HEK293 (cell line): ENCODE measurements around the gene YWHAQ.

Experiments used
- CTCF ChIA-PET: fragments of 350-600 bp; formaldehyde crosslinking; extraction: SDS; loops from one replicate; lab custom pipeline; 2021; ENCODE audit warnings: antibody characterized with exemption; lab: Yijun Ruan, JAX
- POLR2A ChIA-PET: fragments of 300-600 bp; formaldehyde crosslinking; extraction: SDS; loops from one replicate; lab custom pipeline; 2020; ENCODE audit warnings: antibody characterized with exemption, inconsistent platforms; lab: Yijun Ruan, JAX
- H3K27ac ChIP-seq: fragments of 200-500 bp; sonication (Bioruptor generic); 2 replicates; pipeline ENCODE4 v1.5.1; 2014; ENCODE audit warnings: low read depth, low read length, control low read depth, inconsistent platforms; ENCODE audit errors: extremely low read depth
- H3K36me3 ChIP-seq, 2 experiments: fragments of 200-500 bp in 1 of 2; sonication (Bioruptor generic) in 1 of 2; 1 replicate in 1 of 2; 2 replicates in 1 of 2; pipeline ENCODE4 v1.5.1; 2014 to 2017; ENCODE audit warnings: inconsistent platforms in 2 of 2, low read length in 2 of 2; ENCODE audit not compliant: control insufficient read depth in 2 of 2, insufficient read depth in 1 of 2
- H3K4me1 ChIP-seq: fragments of 200-500 bp; sonication (Bioruptor generic); 2 replicates; pipeline ENCODE4 v1.5.1; 2014; ENCODE audit warnings: mild to moderate bottlenecking, low read length, inconsistent platforms; ENCODE audit not compliant: control insufficient read depth, insufficient read depth
- H3K4me3 ChIP-seq: 2 replicates; pipeline ENCODE4 v1.5.1; 2011; ENCODE audit warnings: low read depth, mild to moderate bottlenecking, control low read depth, low read length, moderate library complexity
- H3K9me3 ChIP-seq: fragments of 200-500 bp; sonication (Bioruptor generic); 2 replicates; pipeline ENCODE4 v1.5.1; 2014; ENCODE audit warnings: low read depth, low read length, inconsistent platforms; ENCODE audit not compliant: control insufficient read depth, insufficient read depth
- GFI1B ChIP-seq: fragments of 450-650 bp; formaldehyde crosslinking; IDR thresholded peaks from 2 replicates; pipeline ENCODE4 v1.5.1; 2016; ENCODE audit warnings: missing biosample characterization, missing genetic modification characterization
- GLIS1 ChIP-seq: fragments of 450-650 bp; formaldehyde crosslinking; IDR thresholded peaks from 2 replicates; pipeline ENCODE4 v1.5.1; 2016; ENCODE audit warnings: missing biosample characterization, missing genetic modification characterization
- IKZF3 ChIP-seq: fragments of 450-650 bp; IDR thresholded peaks from 2 replicates; pipeline ENCODE4 v1.5.0; 2018; ENCODE audit warnings: missing biosample characterization, mild to moderate bottlenecking, missing genetic modification characterization, moderate library complexity
- OVOL3 ChIP-seq: fragments of 450-650 bp; formaldehyde crosslinking; IDR thresholded peaks from 2 replicates; pipeline ENCODE4 v1.5.1; 2016; ENCODE audit warnings: missing biosample characterization, missing genetic modification characterization
- PRDM1 ChIP-seq: fragments of 450-650 bp; formaldehyde crosslinking; IDR thresholded peaks from 2 replicates; pipeline ENCODE4; 2016; ENCODE audit warnings: missing biosample characterization, missing genetic modification characterization
- SP3 ChIP-seq: fragments of 450-650 bp; formaldehyde crosslinking; IDR thresholded peaks from 2 replicates; pipeline ENCODE4 v1.5.1; 2016; ENCODE audit warnings: missing biosample characterization, missing genetic modification characterization
- ZBTB8A ChIP-seq: fragments of 450-650 bp; formaldehyde crosslinking; IDR thresholded peaks from 2 replicates; pipeline ENCODE4 v1.5.1; 2016; ENCODE audit warnings: missing biosample characterization, missing genetic modification characterization
- ZFP3 ChIP-seq: fragments of 450-650 bp; formaldehyde crosslinking; IDR thresholded peaks from 2 replicates; pipeline ENCODE4 v1.5.1; 2016; ENCODE audit warnings: low read depth, missing biosample characterization, missing genetic modification characterization
- ZIC2 ChIP-seq: fragments of 450-650 bp; formaldehyde crosslinking; IDR thresholded peaks from 2 replicates; pipeline ENCODE4 v1.5.1; 2016; ENCODE audit warnings: missing biosample characterization, missing genetic modification characterization
- ZNF223 ChIP-seq: fragments of 450-650 bp; formaldehyde crosslinking; IDR thresholded peaks from 2 replicates; pipeline ENCODE4 v1.5.1; 2016; ENCODE audit warnings: missing biosample characterization, missing genetic modification characterization
- ZNF24 ChIP-seq: fragments of 450-650 bp; formaldehyde crosslinking; IDR thresholded peaks from 2 replicates; pipeline ENCODE4 v1.5.1; 2016; ENCODE audit warnings: missing biosample characterization, missing genetic modification characterization
- ZNF274 ChIP-seq, 2 experiments: fragments of 200-500 bp in 1 of 2; fragments of 450-650 bp in 1 of 2; sonication (Bioruptor generic) in 1 of 2; formaldehyde crosslinking in 1 of 2; IDR thresholded peaks; 2 replicates each; pipeline versions ENCODE4 v1.5.1 to v1.6.1; 2014 to 2016; ENCODE audit warnings: borderline replicate concordance in 1 of 2, inconsistent platforms in 1 of 2, low read length in 1 of 2, missing biosample characterization in 1 of 2, missing genetic modification characterization in 1 of 2
- ZNF292 ChIP-seq: fragments of 450-650 bp; formaldehyde crosslinking; IDR thresholded peaks from 2 replicates; pipeline ENCODE4 v1.5.1; 2016; ENCODE audit warnings: low read depth, missing biosample characterization, missing genetic modification characterization, borderline replicate concordance
- ZNF302 ChIP-seq: fragments of 450-650 bp; formaldehyde crosslinking; IDR thresholded peaks from 2 replicates; pipeline ENCODE4 v1.5.1; 2016; ENCODE audit warnings: missing biosample characterization, missing genetic modification characterization, low read depth
- ZNF311 ChIP-seq: fragments of 450-650 bp; formaldehyde crosslinking; IDR thresholded peaks from 2 replicates; pipeline ENCODE4 v1.5.1; 2017; ENCODE audit warnings: missing biosample characterization, missing genetic modification characterization, borderline replicate concordance
- ZNF366 ChIP-seq: fragments of 450-650 bp; formaldehyde crosslinking; conservative IDR thresholded peaks from 2 replicates; pipeline ENCODE4 v1.5.1; 2016; ENCODE audit warnings: missing biosample characterization, missing genetic modification characterization
- ZNF48 ChIP-seq: fragments of 450-650 bp; formaldehyde crosslinking; IDR thresholded peaks from 2 replicates; pipeline ENCODE4 v1.5.1; 2016; ENCODE audit warnings: missing biosample characterization, missing genetic modification characterization
- ZNF521 ChIP-seq: fragments of 450-650 bp; formaldehyde crosslinking; IDR thresholded peaks from 2 replicates; pipeline ENCODE4 v1.5.1; 2017; ENCODE audit warnings: missing biosample characterization, mild to moderate bottlenecking, missing genetic modification characterization
- ZNF560 ChIP-seq: fragments of 450-650 bp; formaldehyde crosslinking; IDR thresholded peaks from 2 replicates; pipeline ENCODE4 v1.5.1; 2017; ENCODE audit warnings: missing biosample characterization, missing genetic modification characterization, borderline replicate concordance
- ZNF623 ChIP-seq: fragments of 450-650 bp; formaldehyde crosslinking; IDR thresholded peaks from 2 replicates; pipeline ENCODE4 v1.5.1; 2016; ENCODE audit warnings: missing biosample characterization, missing genetic modification characterization
- ZNF624 ChIP-seq: fragments of 450-650 bp; formaldehyde crosslinking; IDR thresholded peaks from 2 replicates; pipeline ENCODE4 v1.5.1; 2017; ENCODE audit warnings: missing biosample characterization, missing genetic modification characterization
- ZNF768 ChIP-seq: fragments of 450-650 bp; formaldehyde crosslinking; IDR thresholded peaks from 2 replicates; pipeline ENCODE4 v1.5.1; 2018; ENCODE audit warnings: missing biosample characterization, mild to moderate bottlenecking, missing genetic modification characterization
- ZNF776 ChIP-seq: fragments of 450-650 bp; formaldehyde crosslinking; IDR thresholded peaks from 2 replicates; pipeline ENCODE4 v1.5.0; 2017; ENCODE audit warnings: missing biosample characterization, missing genetic modification characterization, borderline replicate concordance
- ZSCAN16 ChIP-seq: fragments of 450-650 bp; formaldehyde crosslinking; IDR thresholded peaks from 2 replicates; pipeline ENCODE4 v1.5.1; 2016; ENCODE audit warnings: missing biosample characterization, missing genetic modification characterization
- ZSCAN23 ChIP-seq: fragments of 450-650 bp; formaldehyde crosslinking; IDR thresholded peaks from 2 replicates; pipeline ENCODE4 v1.5.1; 2016; ENCODE audit warnings: missing biosample characterization, missing genetic modification characterization
- TF ChIP-seq, protein P1 (sequence below): fragments of 450-650 bp; formaldehyde crosslinking; IDR thresholded peaks from 2 replicates; pipeline ENCODE4 v1.5.1; 2017; ENCODE audit warnings: missing biosample characterization, mild to moderate bottlenecking, missing genetic modification characterization, moderate library complexity
- TF ChIP-seq, protein P2 (sequence below): fragments of 450-650 bp; formaldehyde crosslinking; IDR thresholded peaks from 2 replicates; pipeline ENCODE4 v1.5.1; 2016; ENCODE audit warnings: missing biosample characterization, missing genetic modification characterization

Gene YWHAQ

DNA sequence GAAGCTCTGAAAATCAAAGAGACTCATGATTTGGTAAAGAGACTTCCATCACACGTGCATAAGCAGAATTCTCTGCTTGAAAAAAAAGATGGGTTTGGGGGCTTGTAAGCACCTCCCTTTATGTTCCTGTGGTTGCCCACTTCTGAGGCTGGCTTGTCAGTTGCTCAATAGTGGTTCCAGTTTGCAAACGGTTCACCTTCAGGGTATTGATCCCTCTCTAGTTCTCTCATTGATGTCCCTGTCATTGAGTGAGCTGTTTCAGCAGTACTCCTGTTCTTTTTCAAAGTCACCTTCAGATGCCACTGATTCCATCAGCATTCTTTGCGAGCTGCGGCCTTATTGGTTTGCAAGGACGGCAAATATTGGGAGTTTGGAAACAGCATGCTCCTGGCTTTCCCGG is 17.1 kb upstream of the YWHAQ start:
- CTCF ChIA-PET = no interaction called here

DNA sequence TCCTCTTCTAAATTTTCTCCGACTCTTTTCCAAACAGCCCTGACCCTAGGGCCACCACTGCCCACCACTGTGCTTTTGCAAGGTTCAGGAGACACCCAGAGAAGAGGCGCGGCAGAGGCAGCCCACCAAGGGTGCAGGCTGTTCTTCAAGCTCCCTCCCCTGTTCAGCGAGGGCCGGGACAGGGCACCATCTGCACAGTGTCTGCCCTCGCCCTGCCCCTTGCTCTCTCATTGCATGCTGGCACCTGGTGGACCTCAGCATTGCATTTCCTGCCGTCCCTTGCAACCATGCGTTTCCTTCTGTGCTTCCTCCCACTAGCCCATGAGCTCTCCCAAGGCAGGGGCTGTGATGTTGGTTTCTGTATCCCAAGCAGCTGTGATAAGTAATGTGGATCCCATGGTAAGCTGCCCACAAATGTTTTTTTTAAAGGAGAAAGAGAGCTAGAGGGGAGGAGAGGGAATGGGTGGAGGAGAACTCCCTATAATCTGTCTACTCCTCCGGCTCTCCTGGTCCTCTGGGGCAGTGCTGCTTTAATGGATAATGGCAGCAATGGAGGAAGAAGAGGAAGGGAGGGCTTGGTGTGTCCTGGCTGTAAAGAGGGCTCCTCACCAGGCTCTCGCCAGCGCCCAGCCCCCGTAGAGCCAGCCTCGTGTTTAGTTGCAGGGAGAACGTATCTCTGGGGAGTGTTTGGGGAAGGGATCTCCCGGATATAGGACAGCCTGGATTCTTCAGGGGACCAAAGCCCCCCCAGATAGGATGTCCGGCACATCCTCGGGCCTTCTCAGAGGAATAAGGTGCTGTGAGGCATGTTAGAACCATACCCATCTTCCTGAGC is 15.6 kb upstream of the YWHAQ start:
- no peak overlapping the region for H3K4me3 ChIP-seq
- H3K9me3 ChIP-seq = no peaks in the 10 kb centered on the region
- H3K36me3 ChIP-seq = no peaks in the 10 kb centered on the region
- H3K27ac ChIP-seq = no peak overlapping the region
- ChIA-PET CTCF (no interaction called here), POLR2A (no interaction called here)
- no peak for TF ChIP-seq IKZF3 (tag by site-specific recombination)
- no peak for TF ChIP-seq ZNF223 (tag by site-specific recombination)
- no peak for TF ChIP-seq SP3
- TF ChIP-seq ZNF768 (tag by site-specific recombination) = no peak
- TF ChIP-seq ZNF366 (tag by site-specific recombination) = no peak
- no peak for TF ChIP-seq ZNF48 (tag by site-specific recombination)
- TF ChIP-seq ZNF24 (tag by site-specific recombination) = no peak
- no peak for TF ChIP-seq ZBTB8A (tag by site-specific recombination)
- no peaks in the 10 kb centered on the region for H3K4me1 ChIP-seq

More for the DNA sequence above, 17.1 kb upstream of the YWHAQ start:
- Histone ChIP-seq H3K4me1 (peaks cover 5% of the 10 kb centered on the region), H3K36me3 (no peaks in the 10 kb centered on the region), H3K27ac (no peak overlapping the region), H3K9me3 (no peaks in the 10 kb centered on the region), H3K4me3 (no peak overlapping the region)
- TF ChIP-seq ZNF302 (tag by site-specific recombination) (no peak), ZSCAN23 (tag by site-specific recombination) (no peak), ZNF624 (tag by site-specific recombination) (no peak), GLIS1 (tag by site-specific recombination) (no peak), PRDM1 (tag by site-specific recombination) (no peak), ZNF776 (no peak), ZNF274 (IDR thresholded peaks at IDR 0.05; ENCODE audit: low read length) (no peak), ZNF274 (tag by site-specific recombination; IDR thresholded peaks at IDR 0.05; ENCODE audit: borderline replicate concordance) (no peak), ZNF560 (tag by site-specific recombination) (no peak), OVOL3 (tag by site-specific recombination) (no peak), ZNF521 (tag by site-specific recombination) (no peak)
- POLR2A ChIA-PET = no interaction called here

DNA sequence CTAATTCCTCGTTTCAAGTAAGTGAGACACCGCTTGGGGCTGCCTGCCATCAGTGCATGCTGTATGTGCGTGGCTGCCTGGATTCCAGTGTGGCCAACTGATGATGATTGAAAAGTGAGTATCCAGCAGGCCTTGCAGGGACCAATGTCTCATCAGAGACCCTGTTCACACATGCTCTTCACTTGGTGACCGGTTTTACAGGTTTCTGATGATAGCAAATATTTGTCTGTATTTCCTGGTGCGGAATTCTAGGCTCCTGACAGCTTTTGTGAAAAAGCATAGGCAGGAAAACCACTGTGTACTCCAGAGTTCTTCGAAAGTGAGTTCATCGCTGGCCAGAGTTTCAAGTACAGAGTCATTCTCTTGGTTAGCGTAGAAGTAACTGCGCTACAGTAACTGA is 13.8 kb upstream of the YWHAQ start:
- H3K27ac ChIP-seq = no peak overlapping the region
- ChIA-PET CTCF (no interaction called here), POLR2A (interaction anchor here (0.7 kb wide), 1 partner anchor 14 kb away, joined by 3 read pairs; the partner anchor contains the start of gene YWHAQ)
- no peak overlapping the region for H3K4me3 ChIP-seq
- H3K9me3 ChIP-seq = no peaks in the 10 kb centered on the region
- no peaks in the 10 kb centered on the region for H3K4me1 ChIP-seq
- H3K36me3 ChIP-seq = no peaks in the 10 kb centered on the region
- TF ChIP-seq ZNF292 (tag by site-specific recombination) (no peak), ZSCAN16 (tag by site-specific recombination) (no peak)

DNA sequence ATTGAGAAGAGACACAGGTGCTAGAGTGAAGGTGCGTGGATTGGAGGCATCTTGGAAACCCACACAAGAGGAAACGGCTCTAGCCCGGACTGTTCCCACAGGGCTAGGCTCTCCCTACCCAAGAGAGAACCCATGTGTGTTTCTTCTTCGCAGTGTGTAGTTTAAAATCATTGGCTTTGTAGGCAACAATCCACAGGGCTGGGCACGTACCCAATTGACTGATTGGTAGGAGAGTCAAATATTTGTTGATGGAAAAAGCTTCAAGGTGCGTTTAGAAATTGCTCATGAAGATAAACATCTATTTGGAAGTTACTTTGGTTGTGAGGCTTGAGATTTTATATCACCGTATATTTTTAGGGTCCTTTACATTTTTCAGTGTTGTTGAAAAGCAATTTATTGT is 13.2 kb upstream of the YWHAQ start:
- Histone ChIP-seq H3K4me3 (no peak overlapping the region), H3K36me3 (no peaks in the 10 kb centered on the region), H3K4me1 (no peaks in the 10 kb centered on the region), H3K27ac (no peak overlapping the region), H3K9me3 (no peaks in the 10 kb centered on the region)
- ChIA-PET CTCF (no interaction called here), POLR2A (interaction anchor here (0.7 kb wide), 1 partner anchor 13 kb away, joined by 3 read pairs; the partner anchor contains the start of gene YWHAQ)
- TF ChIP-seq ZNF311 = no peak
- no peak for TF ChIP-seq ZNF623 (tag by site-specific recombination)
- TF ChIP-seq, protein P1, sequence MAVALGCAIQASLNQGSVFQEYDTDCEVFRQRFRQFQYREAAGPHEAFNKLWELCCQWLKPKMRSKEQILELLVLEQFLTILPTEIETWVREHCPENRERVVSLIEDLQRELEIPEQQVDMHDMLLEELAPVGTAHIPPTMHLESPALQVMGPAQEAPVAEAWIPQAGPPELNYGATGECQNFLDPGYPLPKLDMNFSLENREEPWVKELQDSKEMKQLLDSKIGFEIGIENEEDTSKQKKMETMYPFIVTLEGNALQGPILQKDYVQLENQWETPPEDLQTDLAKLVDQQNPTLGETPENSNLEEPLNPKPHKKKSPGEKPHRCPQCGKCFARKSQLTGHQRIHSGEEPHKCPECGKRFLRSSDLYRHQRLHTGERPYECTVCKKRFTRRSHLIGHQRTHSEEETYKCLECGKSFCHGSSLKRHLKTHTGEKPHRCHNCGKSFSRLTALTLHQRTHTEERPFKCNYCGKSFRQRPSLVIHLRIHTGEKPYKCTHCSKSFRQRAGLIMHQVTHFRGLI (tag by site-specific recombination) = no peak
- TF ChIP-seq ZSCAN23 (tag by site-specific recombination) = no peak
- no peak for TF ChIP-seq ZFP3 (tag by site-specific recombination)
- TF ChIP-seq ZNF521 (tag by site-specific recombination) = no peak
- TF ChIP-seq, protein P2, sequence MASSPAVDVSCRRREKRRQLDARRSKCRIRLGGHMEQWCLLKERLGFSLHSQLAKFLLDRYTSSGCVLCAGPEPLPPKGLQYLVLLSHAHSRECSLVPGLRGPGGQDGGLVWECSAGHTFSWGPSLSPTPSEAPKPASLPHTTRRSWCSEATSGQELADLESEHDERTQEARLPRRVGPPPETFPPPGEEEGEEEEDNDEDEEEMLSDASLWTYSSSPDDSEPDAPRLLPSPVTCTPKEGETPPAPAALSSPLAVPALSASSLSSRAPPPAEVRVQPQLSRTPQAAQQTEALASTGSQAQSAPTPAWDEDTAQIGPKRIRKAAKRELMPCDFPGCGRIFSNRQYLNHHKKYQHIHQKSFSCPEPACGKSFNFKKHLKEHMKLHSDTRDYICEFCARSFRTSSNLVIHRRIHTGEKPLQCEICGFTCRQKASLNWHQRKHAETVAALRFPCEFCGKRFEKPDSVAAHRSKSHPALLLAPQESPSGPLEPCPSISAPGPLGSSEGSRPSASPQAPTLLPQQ (tag by site-specific recombination) = no peak
- no peak for TF ChIP-seq OVOL3 (tag by site-specific recombination)
- no peak for TF ChIP-seq GFI1B
- no peak for TF ChIP-seq ZIC2
